Activated CD8-positive, alpha-beta T cell treated with anti-CD3 and anti-CD28 coated beads, Interleukin-2, amount 10 ng/mL, durations not matched to agents 7 days and 5 days (primary cell): Measurements from ENCODE around the gene CD70. TPM values are rescaled to one million over a fixed set of nuclear protein-coding genes. Genes with fewer than 3 reads are reported as not detected.
A peak's percentile ranks its signal among the peaks of the same experiment; 100 is the strongest.
"Not testable (repeated sequence)": the region's sequence is repeated elsewhere in the genome, so short reads cannot be mapped to it uniquely, and the experiment has no call there.

Experiments
- ATAC-seq: fragments of 150-1000 bp; cut with Tn5 transposase; one replicate; pipeline ENCODE4 v1.10.0; 2021; ENCODE audit warnings: moderate library complexity
- CTCF ChIA-PET: fragments of 350-600 bp; sonication (Branson Sonifier 250); formaldehyde crosslinking; loops from one replicate; lab custom pipeline; 2021; ENCODE audit warnings: antibody characterized with exemption; lab: Charles Lee
- POLR2A ChIA-PET: fragments of 350-600 bp; sonication (Branson Sonifier 250); formaldehyde crosslinking; loops from one replicate; lab custom pipeline; 2021; ENCODE audit warnings: antibody characterized with exemption; lab: Charles Lee
- DNase-seq: peaks from one replicate; pipeline ENCODE4 v3.0.0-alpha.2; 2020
- H3K27ac Mint-ChIP-seq: one replicate; pipeline ENCODE4 v1.8.0; 2021; ENCODE audit warnings: mild to moderate bottlenecking, mixed read lengths
- H3K27me3 Mint-ChIP-seq: one replicate; pipeline ENCODE4 v1.8.0; 2021; ENCODE audit warnings: low read depth, mixed read lengths
- H3K36me3 Mint-ChIP-seq: one replicate; pipeline ENCODE4 v1.8.0; 2021; ENCODE audit warnings: low read depth, mixed read lengths
- H3K4me1 Mint-ChIP-seq: one replicate; pipeline ENCODE4 v1.8.0; 2021; ENCODE audit warnings: low read depth, mixed read lengths
- H3K4me3 Mint-ChIP-seq: one replicate; pipeline ENCODE4 v1.8.0; 2021; ENCODE audit warnings: mild to moderate bottlenecking, mixed read lengths
- H3K9me3 Mint-ChIP-seq: one replicate; pipeline ENCODE4 v1.8.0; 2022; ENCODE audit warnings: mixed read lengths; ENCODE audit not compliant: insufficient read depth
- total RNA-seq, 2 experiments: library from RNA; stranded (reverse); gene quantifications; one replicate each; pipeline ENCODE4 v1.2.3, GENCODE V29; 2021

The CD70 gene
- total RNA-seq, 2 experiments from 2014 or later = 16.9 to 17.3 TPM

- DNase-seq (no peak), ATAC-seq (no peak)
- Mint-ChIP-seq H3K36me3 (peaks cover 2% of the 10 kb centered on the region), H3K9me3 (peaks cover 10% of the 10 kb centered on the region), H3K27me3 (peaks cover 21% of the 10 kb centered on the region), H3K4me1 (no peaks in the 10 kb centered on the region), H3K27ac (no peak overlapping the region), H3K4me3 (no peak overlapping the region)
- CTCF ChIA-PET = interaction anchor here (2.2 kb wide), 1 partner anchor 10 kb away, joined by 5 read pairs; no protein-coding TSS in a partner anchor
- POLR2A ChIA-PET = no interaction called here
Observed at GRCh38 chr19:6568816-6569215, 22.1 kb downstream of the CD70 start.

GRCh38 chr19:6568010-6568526, 22.9 kb downstream of the CD70 start:
- Mint-ChIP-seq H3K9me3 (peaks cover 10% of the 10 kb centered on the region), H3K4me1 (no peaks in the 10 kb centered on the region), H3K36me3 (peaks cover 2% of the 10 kb centered on the region), H3K27ac (no peak overlapping the region), H3K4me3 (no peak overlapping the region), H3K27me3 (peaks cover 21% of the 10 kb centered on the region)
- ChIA-PET CTCF (interaction anchor here (2.2 kb wide), 1 partner anchor 9 kb away, joined by 5 read pairs; no protein-coding TSS in a partner anchor), POLR2A (no interaction called here)
- ATAC-seq (no peak), DNase-seq (no peak)

- CTCF ChIA-PET = interaction anchor here (2.2 kb wide), 1 partner anchor 8 kb away, joined by 5 read pairs; no protein-coding TSS in a partner anchor
- H3K4me3 Mint-ChIP-seq, DNase-seq, POLR2A ChIA-PET, H3K36me3 Mint-ChIP-seq, H3K27ac Mint-ChIP-seq, ATAC-seq, H3K4me1 Mint-ChIP-seq: not testable (repeated sequence)
- H3K27me3 Mint-ChIP-seq = peaks cover 22% of the 10 kb centered on the region
- H3K9me3 Mint-ChIP-seq = peaks cover 10% of the 10 kb centered on the region
Observed at GRCh38 chr19:6566727-6567126, 24.2 kb downstream of the CD70 start.

- DNase-seq = peak; percentile 35
- ChIA-PET CTCF (no interaction called here), POLR2A (interaction anchor here (0.6 kb wide), 1 partner anchor 413 kb away, joined by 3 read pairs; no protein-coding TSS in a partner anchor)
- Mint-ChIP-seq H3K27ac (no peak overlapping the region), H3K4me3 (no peak overlapping the region), H3K27me3 (peaks cover 15% of the 10 kb centered on the region), H3K4me1 (no peaks in the 10 kb centered on the region), H3K9me3 (peaks cover 10% of the 10 kb centered on the region), H3K36me3 (peaks cover 2% of the 10 kb centered on the region)
- no peak for ATAC-seq
Observed at GRCh38 chr19:6564393-6564792, 26.6 kb downstream of the CD70 start.

- peaks cover 13% of the 10 kb centered on the region for H3K27me3 Mint-ChIP-seq
- H3K4me1 Mint-ChIP-seq, H3K4me3 Mint-ChIP-seq, POLR2A ChIA-PET, DNase-seq, H3K36me3 Mint-ChIP-seq, ATAC-seq, H3K27ac Mint-ChIP-seq: not testable (repeated sequence)
- CTCF ChIA-PET = interaction anchor here (1.2 kb wide), 1 partner anchor 68 kb away, joined by 4 read pairs; no protein-coding TSS in a partner anchor
- H3K9me3 Mint-ChIP-seq = peaks cover 10% of the 10 kb centered on the region
Observed at GRCh38 chr19:6562437-6562836, 28.5 kb downstream of the CD70 start.

- POLR2A ChIA-PET = no interaction called here
- Mint-ChIP-seq H3K4me3 (no peak overlapping the region), H3K27ac (no peak overlapping the region), H3K9me3 (no peaks in the 10 kb centered on the region), H3K4me1 (peaks cover 18% of the 10 kb centered on the region), H3K27me3 (no peaks in the 10 kb centered on the region), H3K36me3 (no peaks in the 10 kb centered on the region)
- CTCF ChIA-PET = interaction anchor here (0.6 kb wide), 1 partner anchor 52 kb away, joined by 3 read pairs; no protein-coding TSS in a partner anchor
- DNase-seq (no peak), ATAC-seq (no peak)
Observed at GRCh38 chr19:6556480-6557195, 34.3 kb downstream of the CD70 start.

- no peaks in the 10 kb centered on the region for H3K9me3 Mint-ChIP-seq
- H3K27ac Mint-ChIP-seq = no peak overlapping the region
- ATAC-seq (no peak), DNase-seq (no peak)
- H3K27me3 Mint-ChIP-seq = no peaks in the 10 kb centered on the region
- H3K4me1 Mint-ChIP-seq = peaks cover 18% of the 10 kb centered on the region
- no peak overlapping the region for H3K4me3 Mint-ChIP-seq
- POLR2A ChIA-PET = no interaction called here
- CTCF ChIA-PET = no interaction called here
- H3K36me3 Mint-ChIP-seq = no peaks in the 10 kb centered on the region
Observed at GRCh38 chr19:6556043-6556449, 34.9 kb downstream of the CD70 start.

GRCh38 chr19:6551607-6552450, 39.1 kb downstream of the CD70 start:
- POLR2A ChIA-PET = interaction anchor here (1.1 kb wide), 1 partner anchor 26 kb away, joined by 4 read pairs; no protein-coding TSS in a partner anchor
- H3K9me3 Mint-ChIP-seq = no peaks in the 10 kb centered on the region
- no peaks in the 10 kb centered on the region for H3K27me3 Mint-ChIP-seq
- peak; percentile 87 for DNase-seq
- CTCF ChIA-PET = interaction anchor here (0.6 to 2.8 kb wide), 13 partner anchors 8 to 399 kb away, joined by 3 to 19 read pairs (median 5); partner anchors contain the start of gene GPR108
- peak; percentile 98 for ATAC-seq
- H3K4me1 Mint-ChIP-seq = peaks cover 28% of the 10 kb centered on the region
- H3K4me3 Mint-ChIP-seq = peak overlapping the region; percentile 28
- H3K27ac Mint-ChIP-seq = peak overlapping the region; percentile 52
- H3K36me3 Mint-ChIP-seq = no peaks in the 10 kb centered on the region

- Mint-ChIP-seq H3K4me3 (no peak overlapping the region), H3K9me3 (no peaks in the 10 kb centered on the region), H3K27me3 (no peaks in the 10 kb centered on the region), H3K4me1 (peaks cover 35% of the 10 kb centered on the region), H3K27ac (no peak overlapping the region), H3K36me3 (no peaks in the 10 kb centered on the region)
- DNase-seq (no peak), ATAC-seq (no peak)
- CTCF ChIA-PET = interaction anchor here (0.6 to 2.8 kb wide), 5 partner anchors 34 to 399 kb away, joined by 3 to 19 read pairs (median 3); partner anchors contain the start of gene GPR108
- POLR2A ChIA-PET = no interaction called here
Observed at GRCh38 chr19:6551091-6551490, 39.9 kb downstream of the CD70 start.

- H3K36me3 Mint-ChIP-seq, H3K4me3 Mint-ChIP-seq, H3K9me3 Mint-ChIP-seq, POLR2A ChIA-PET, DNase-seq, H3K27me3 Mint-ChIP-seq, ATAC-seq: not testable (repeated sequence)
- CTCF ChIA-PET = interaction anchor here (1.1 to 1.4 kb wide), 2 partner anchors 187 to 312 kb away, joined by 3 read pairs; partner anchors contain the start of gene GPR108
- H3K4me1 Mint-ChIP-seq = peaks cover 35% of the 10 kb centered on the region
- H3K27ac Mint-ChIP-seq = peak overlapping the region; percentile 23
Observed at GRCh38 chr19:6550679-6551078, 40.3 kb downstream of the CD70 start.

- DNase-seq (no peak), ATAC-seq (peak; percentile 15)
- no peaks in the 10 kb centered on the region for H3K36me3 Mint-ChIP-seq
- peaks cover 22% of the 10 kb centered on the region for H3K4me1 Mint-ChIP-seq
- ChIA-PET CTCF (no interaction called here), POLR2A (no interaction called here)
- H3K27me3 Mint-ChIP-seq = no peaks in the 10 kb centered on the region
- no peak overlapping the region for H3K4me3 Mint-ChIP-seq
- H3K9me3 Mint-ChIP-seq = no peaks in the 10 kb centered on the region
- H3K27ac Mint-ChIP-seq = no peak overlapping the region
Observed at GRCh38 chr19:6543866-6544347, 47.0 kb downstream of the CD70 start.
